ENCODE measurements around the gene OR51S1.
"Not testable (repeated sequence)": the region's sequence is repeated elsewhere in the genome, so short reads cannot be mapped to it uniquely, and the experiment has no call there.

OR51S1 gene

DNA sequence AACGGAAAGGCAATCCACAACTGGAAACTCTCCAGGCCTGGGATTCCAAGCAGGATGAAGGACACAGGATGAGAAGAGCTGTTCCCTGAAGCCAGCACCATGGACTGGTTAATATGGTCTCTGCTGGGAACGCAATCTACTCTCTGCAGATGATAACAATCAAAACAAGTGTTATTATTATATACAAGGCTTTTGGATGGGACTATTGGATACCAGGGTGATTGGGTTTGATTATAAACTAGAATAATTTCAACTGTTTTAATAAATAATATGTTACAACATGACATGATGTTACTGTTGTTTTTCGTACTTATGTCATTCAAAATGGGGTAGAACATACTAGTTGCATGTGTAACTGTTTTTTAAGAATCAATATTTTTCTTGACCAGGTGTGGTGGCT lies 44.7 kb downstream of the OR51S1 start, which contains the start of gene OR52R1:
TSS of gene OR52R1 (minus strand) at position 101 of the 400 bp plus-strand sequence. CDS start at position 101, 0 bp downstream.
- no peak for DNase-seq

DNA sequence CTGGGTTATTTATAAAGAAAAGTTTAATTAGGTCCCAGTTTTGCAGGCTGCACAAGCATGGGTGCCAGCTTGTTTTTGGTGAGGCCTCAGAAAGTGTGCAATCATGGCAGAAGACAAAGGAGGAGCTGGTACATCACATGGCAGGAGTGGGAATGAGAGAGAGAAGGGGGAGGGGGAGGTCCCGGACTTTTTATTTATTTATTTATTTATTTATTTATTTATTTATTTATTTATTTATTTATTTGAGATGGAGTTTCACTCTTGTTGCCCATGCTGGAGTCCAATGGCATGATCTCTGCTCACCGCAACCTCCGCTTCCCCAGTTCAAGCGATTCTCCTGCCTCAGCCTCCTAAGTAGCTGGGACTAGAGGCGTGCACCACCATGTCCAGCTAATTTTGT lies 47.7 kb downstream of the OR51S1 start:
- DNase-seq, result not testable (repeated sequence)

DNA sequence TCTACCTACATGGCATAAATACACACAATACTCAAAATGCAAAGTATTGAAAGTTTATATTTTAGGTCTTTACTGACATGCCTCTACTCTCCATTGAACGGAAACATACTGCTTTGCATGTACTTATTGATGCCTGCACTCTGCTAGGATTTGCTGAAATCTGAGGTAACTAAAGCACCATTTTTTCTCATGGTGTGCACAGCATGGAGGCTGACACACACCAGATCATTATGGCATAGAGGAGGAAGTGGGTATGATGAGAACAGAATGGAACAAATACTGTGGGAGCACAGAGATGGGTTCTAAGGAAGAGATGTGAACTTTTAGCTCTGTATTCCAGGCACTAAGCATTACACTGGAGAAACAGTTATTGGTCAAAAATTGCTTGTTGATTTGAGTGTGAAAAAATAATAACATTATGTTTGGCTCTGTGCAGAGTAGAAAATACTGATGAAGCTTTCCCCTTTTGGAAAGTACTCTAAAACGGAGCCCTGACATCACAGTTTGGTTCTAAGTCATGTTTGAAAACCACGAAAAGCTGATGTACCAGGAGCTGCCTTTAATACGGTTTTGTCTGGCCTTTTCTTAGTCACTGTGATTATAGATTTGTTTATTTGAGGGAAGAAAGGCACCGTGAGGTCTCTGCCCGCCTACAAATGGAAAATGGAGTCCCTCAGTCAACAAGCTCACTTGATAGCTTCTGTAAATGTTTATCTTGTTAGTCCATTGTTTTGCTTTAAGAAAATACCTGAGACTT lies 50.4 kb downstream of the OR51S1 start:
- DNase-seq, result no peak
